Psoas muscle (tissue), 8 donors: Measurements from ENCODE around the gene SNX8. TPM values are rescaled to one million over a fixed set of nuclear protein-coding genes. Genes with fewer than 3 reads are reported as not detected.

Experiments used
- ATAC-seq, 4 donors: fragments of 200-7000 bp; cut with Tn5 transposase; one replicate each; pipeline ENCODE4 v1.9.1; 2020; ENCODE audit warnings: moderate library complexity in 3 of 4, mild to moderate bottlenecking in 2 of 4
- DNase-seq, 2 donors: peaks; one replicate each; pipeline ENCODE4 v3.0.0-alpha.2; 2020
- H3K27ac ChIP-seq: fragments of 200-600 bp; one replicate; pipeline ENCODE4 v1.8.0; 2022
- H3K27me3 ChIP-seq, 3 donors: fragments of 200-600 bp in 1 of 3; one replicate each; pipeline versions ENCODE4 v1.6.1 to v1.8.0; 2013 to 2022; ENCODE audit warnings: low read length in 2 of 3, mild to moderate bottlenecking in 2 of 3, moderate library complexity in 1 of 3; ENCODE audit not compliant: insufficient read depth in 3 of 3
- H3K36me3 ChIP-seq, 2 donors: fragments of 200-600 bp in 1 of 2; one replicate each; pipeline versions ENCODE4 v1.6.1 to v1.8.0; 2013 to 2022; ENCODE audit warnings: low read depth in 1 of 2, mild to moderate bottlenecking in 1 of 2, moderate library complexity in 1 of 2; ENCODE audit not compliant: insufficient read depth in 1 of 2
- H3K4me1 ChIP-seq: fragments of 200-600 bp; one replicate; pipeline ENCODE4 v1.8.0; 2022
- H3K4me3 ChIP-seq: fragments of 200-600 bp; one replicate; pipeline ENCODE4 v1.8.0; 2022; ENCODE audit warnings: mild to moderate bottlenecking
- H3K9me3 ChIP-seq: fragments of 200-600 bp; one replicate; pipeline ENCODE4 v1.8.0; 2022
- WGBS, 3 donors: extraction: QIAGEN DNeasy Blood & Tissue Kit; methylation state at CpG; one replicate each; pipeline versions ENCODE4 v1.1.6 to v1.1.7; 2013; 5-methylcytosine and 5-hydroxymethylcytosine counted together
- intact Hi-C, 2 donors: fragments of 100-400 bp; cut with DNase I; formaldehyde crosslinking; loops; one replicate each; pipeline versions ENCODE4 v1.11.0 to v1.14.2; 2022
- polyA plus RNA-seq, 3 donors: library from polyadenylated mRNA; stranded (reverse); fragments of 200-250 nt; gene quantifications; one replicate each; pipeline ENCODE4 v1.2.3, GENCODE V29; 2013
- total RNA-seq, 4 donors: library from RNA; stranded (reverse); fragmentation: NEBNext Ultra II Directional in 2 of 4; extraction: Animal tissue kit (Norgen Biotek cat#: 25700) in 2 of 4; gene quantifications; one replicate each; pipeline versions ENCODE4 v1.2.1 to v1.2.4, GENCODE V29; 2021 to 2023
- TF ChIP-seq, protein P1 (sequence below): fragments of 200-600 bp; IDR thresholded peaks from one replicate; pipeline ENCODE4 v1.8.0; 2022; ENCODE audit warnings: antibody characterized with exemption
- donor health status: healthy with polysubstance abuse.
- donor health status: DM: no; HTN: no; CAD: no; lungs with moderate emphysema.
- donor health status: Bipolar disorder and iron deficiency.
- donor health status: healthy.
- donor health status: DM: yes; HTN: yes; CAD: no.
- donor health status: DM: no; HTN: no; CAD: no.
- donor health status: DM: no; HTN: no; CAD: no.
- donor health status: DM: yes; HTN: yes; CAD: no.

The SNX8 gene
- total and polyA plus RNA-seq, 7 donors: 8.4 to 25.1 (median 14.3) TPM

DNA sequence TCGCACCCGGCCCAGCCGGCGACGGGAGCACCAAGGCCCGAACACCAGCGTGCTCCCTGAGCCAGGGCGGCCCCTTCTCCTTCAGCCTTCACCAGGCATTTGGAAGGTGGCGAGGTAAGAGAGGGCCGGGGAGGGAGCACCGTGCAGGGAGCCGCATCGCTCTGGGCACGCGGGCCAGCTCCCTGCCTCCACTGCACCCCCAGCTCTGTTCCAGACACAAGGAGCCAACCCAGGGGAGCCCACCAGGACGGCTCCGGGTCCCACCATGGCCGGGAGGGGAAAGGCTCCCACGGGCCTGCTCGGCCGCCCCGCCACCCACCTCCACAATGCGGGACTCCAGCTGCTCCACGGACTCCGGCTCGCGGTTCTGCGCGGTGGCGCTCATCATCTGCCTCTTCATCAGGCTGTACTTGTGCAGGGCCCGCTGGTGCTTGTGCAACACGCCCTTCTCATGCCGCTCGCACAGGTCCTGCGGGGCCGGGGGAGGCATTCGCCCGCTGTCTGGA lies 57.1 kb downstream of the SNX8 start:
- intact Hi-C loops: no loop called here

DNA sequence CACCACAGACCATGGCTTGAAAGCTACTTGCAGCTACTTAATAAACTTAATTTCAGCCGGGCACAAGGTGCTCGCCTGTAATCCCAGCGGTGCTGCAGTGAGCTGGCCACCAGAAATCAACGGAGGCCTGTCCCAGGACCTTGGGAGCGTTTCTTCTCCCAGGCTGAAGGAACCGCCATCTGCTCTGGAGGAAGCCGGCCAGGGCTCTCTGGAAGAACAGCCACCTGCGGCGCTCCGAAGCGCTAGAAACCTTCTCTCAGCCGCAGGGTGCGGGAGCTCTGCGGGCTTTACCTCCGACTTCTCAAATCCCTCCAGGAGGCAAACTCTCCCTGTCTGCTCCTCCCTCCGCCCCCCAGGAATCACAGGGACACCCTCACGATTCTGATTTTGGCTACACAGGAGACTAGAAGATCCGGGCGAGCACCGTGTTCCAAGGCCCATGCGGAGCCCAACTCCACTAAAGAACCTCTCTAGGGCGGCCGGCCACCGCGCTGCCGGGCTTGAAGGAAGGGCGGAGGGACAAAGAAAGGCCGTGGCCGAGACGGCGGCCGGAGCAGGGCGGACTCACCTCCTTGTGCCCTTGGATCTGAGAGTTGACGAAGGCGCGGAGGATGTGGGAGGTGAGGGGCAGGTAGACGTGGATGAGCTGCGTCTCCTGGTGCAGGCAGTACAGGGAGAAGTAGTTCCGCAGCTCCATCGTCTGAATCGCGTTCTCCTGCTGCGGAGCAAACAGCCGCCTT lies 57.8 kb downstream of the SNX8 start:
- intact Hi-C loops: no loop called here

More for the DNA sequence above, 57.1 kb downstream of the SNX8 start:
- Histone ChIP-seq H3K9me3 (no peaks in the 10 kb centered on the region), H3K4me1 (no peaks in the 10 kb centered on the region), H3K27ac (no peak overlapping the region), H3K36me3 (peaks cover 2 to 23% of the 10 kb centered on the region in 2 donors), H3K27me3 (no peaks in the 10 kb centered on the region), H3K4me3 (no peak overlapping the region)
- ATAC-seq (no peak), DNase-seq (no peak)
- WGBS, 3 donors: 94 to 96% (median 95%) methylated on average over 32 to 38 of the region's 38 CpGs
- TF ChIP-seq, protein P1, sequence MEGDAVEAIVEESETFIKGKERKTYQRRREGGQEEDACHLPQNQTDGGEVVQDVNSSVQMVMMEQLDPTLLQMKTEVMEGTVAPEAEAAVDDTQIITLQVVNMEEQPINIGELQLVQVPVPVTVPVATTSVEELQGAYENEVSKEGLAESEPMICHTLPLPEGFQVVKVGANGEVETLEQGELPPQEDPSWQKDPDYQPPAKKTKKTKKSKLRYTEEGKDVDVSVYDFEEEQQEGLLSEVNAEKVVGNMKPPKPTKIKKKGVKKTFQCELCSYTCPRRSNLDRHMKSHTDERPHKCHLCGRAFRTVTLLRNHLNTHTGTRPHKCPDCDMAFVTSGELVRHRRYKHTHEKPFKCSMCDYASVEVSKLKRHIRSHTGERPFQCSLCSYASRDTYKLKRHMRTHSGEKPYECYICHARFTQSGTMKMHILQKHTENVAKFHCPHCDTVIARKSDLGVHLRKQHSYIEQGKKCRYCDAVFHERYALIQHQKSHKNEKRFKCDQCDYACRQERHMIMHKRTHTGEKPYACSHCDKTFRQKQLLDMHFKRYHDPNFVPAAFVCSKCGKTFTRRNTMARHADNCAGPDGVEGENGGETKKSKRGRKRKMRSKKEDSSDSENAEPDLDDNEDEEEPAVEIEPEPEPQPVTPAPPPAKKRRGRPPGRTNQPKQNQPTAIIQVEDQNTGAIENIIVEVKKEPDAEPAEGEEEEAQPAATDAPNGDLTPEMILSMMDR: no peak

GRCh38 chr7:2255145-2256139 lies 58.8 kb downstream of the SNX8 start:
- intact Hi-C loops: no loop called here
- Histone ChIP-seq H3K4me3 (no peak overlapping the region), H3K9me3 (no peaks in the 10 kb centered on the region), H3K27me3 (no peaks in the 10 kb centered on the region), H3K36me3 (peaks cover 2 to 23% of the 10 kb centered on the region in 2 donors), H3K27ac (no peak overlapping the region), H3K4me1 (no peaks in the 10 kb centered on the region)
- no peak for DNase-seq
- TF ChIP-seq, protein P1: no peak
- ATAC-seq: no peak
- 92 to 94% (median 94%) methylated on average over 32 to 33 of the region's 33 CpGs for WGBS, 3 donors

More for the DNA sequence above, 57.8 kb downstream of the SNX8 start:
- Histone ChIP-seq H3K27me3 (no peaks in the 10 kb centered on the region), H3K4me1 (no peaks in the 10 kb centered on the region), H3K36me3 (peaks cover 2 to 23% of the 10 kb centered on the region in 2 donors), H3K27ac (no peak overlapping the region), H3K9me3 (no peaks in the 10 kb centered on the region), H3K4me3 (no peak overlapping the region)
- ATAC-seq (no peak), DNase-seq (no peak)
- 93 to 95% (median 95%) methylated on average over 40 to 44 of the region's 44 CpGs for WGBS, 3 donors
- TF ChIP-seq, protein P1: no peak

- TF ChIP-seq, protein P1: no peak
- ATAC-seq (no peak), DNase-seq (no peak)
- 90 to 94% (median 91%) methylated on average over 31 of the region's 31 CpGs for WGBS, 3 donors
- H3K4me1 ChIP-seq: no peaks in the 10 kb centered on the region
- intact Hi-C loops: no loop called here
- no peak overlapping the region for H3K27ac ChIP-seq
- H3K36me3 ChIP-seq: peaks cover 2 to 23% of the 10 kb centered on the region in 2 donors
- H3K4me3 ChIP-seq: no peak overlapping the region
- no peaks in the 10 kb centered on the region for H3K9me3 ChIP-seq
- no peaks in the 10 kb centered on the region for H3K27me3 ChIP-seq
These were observed 59.7 kb downstream of the SNX8 start for GRCh38 chr7:2254429-2255144.
